HCT116 (cell line): Measurements from ENCODE around the gene CCER1.

Experiments used
- EGR1 ChIP-seq: IDR thresholded peaks from 2 replicates; pipeline ENCODE4 v1.6.1; 2012; ENCODE audit warnings: low read depth
- ELF1 ChIP-seq: IDR thresholded peaks from 2 replicates; pipeline ENCODE4 v1.6.1; 2012; ENCODE audit warnings: low read depth, borderline replicate concordance
- EZH2 ChIP-seq: fragments of 200-600 bp; sonication (generic); IDR thresholded peaks from 2 replicates; pipeline ENCODE4 v1.6.1; 2017; ENCODE audit warnings: antibody characterized with exemption, mixed run types
- POLR2A ChIP-seq: IDR thresholded peaks from 2 replicates; pipeline ENCODE4 v1.7.0; 2011; ENCODE audit warnings: borderline replicate concordance; ENCODE audit not compliant: insufficient read depth, insufficient read length; ENCODE audit errors: extremely low read depth
- POLR2AphosphoS5 ChIP-seq: IDR thresholded peaks from 2 replicates; pipeline ENCODE4 v1.6.1; 2011; ENCODE audit warnings: mild to moderate bottlenecking, low read depth, low read length, moderate library complexity
- SIN3A ChIP-seq: IDR thresholded peaks from 2 replicates; pipeline ENCODE4 v1.6.1; 2012; ENCODE audit warnings: low read depth
- SRF ChIP-seq: IDR thresholded peaks from 2 replicates; pipeline ENCODE4 v1.6.1; 2012; ENCODE audit warnings: low read depth
- TF ChIP-seq, protein P1 (sequence below), 3 experiments: fragments of 200-600 bp in 1 of 3; sonication (generic) in 1 of 3; IDR thresholded peaks in 2 of 3; conservative IDR thresholded peaks in 1 of 3; 2 replicates each; pipeline ENCODE4 v1.5.1; 2012 to 2017; ENCODE audit warnings: low read depth in 2 of 3, low read length in 2 of 3, antibody characterized with exemption in 1 of 3, borderline replicate concordance in 1 of 3, control low read depth in 1 of 3, mild to moderate bottlenecking in 1 of 3, mixed read lengths in 1 of 3, mixed run types in 1 of 3, moderate library complexity in 1 of 3; ENCODE audit not compliant: insufficient read depth in 1 of 3
- TF ChIP-seq, protein P2 (sequence below): IDR thresholded peaks from 2 replicates; pipeline ENCODE4 v1.6.1; 2012

DNA sequence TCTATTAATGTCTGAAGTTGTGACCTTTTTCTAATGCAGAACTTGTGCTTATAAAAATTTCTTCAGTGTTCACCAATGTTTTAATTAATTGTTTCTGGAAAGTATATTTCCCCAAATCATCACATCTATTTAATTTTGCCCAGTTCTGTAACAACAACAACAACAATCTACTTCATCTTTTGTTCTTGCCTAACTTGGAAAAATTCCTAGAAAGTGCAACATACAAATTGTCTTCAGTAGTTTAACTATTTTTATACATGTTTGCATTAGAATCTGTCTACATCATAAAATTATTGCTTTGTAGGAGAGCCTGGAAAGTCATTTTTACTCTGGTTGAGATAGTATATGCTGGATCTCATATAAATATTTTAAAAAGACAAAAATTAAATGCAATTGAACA, 38.5 kb downstream of the CCER1 start:
- no peak for TF ChIP-seq POLR2AphosphoS5
- TF ChIP-seq, protein P1, sequence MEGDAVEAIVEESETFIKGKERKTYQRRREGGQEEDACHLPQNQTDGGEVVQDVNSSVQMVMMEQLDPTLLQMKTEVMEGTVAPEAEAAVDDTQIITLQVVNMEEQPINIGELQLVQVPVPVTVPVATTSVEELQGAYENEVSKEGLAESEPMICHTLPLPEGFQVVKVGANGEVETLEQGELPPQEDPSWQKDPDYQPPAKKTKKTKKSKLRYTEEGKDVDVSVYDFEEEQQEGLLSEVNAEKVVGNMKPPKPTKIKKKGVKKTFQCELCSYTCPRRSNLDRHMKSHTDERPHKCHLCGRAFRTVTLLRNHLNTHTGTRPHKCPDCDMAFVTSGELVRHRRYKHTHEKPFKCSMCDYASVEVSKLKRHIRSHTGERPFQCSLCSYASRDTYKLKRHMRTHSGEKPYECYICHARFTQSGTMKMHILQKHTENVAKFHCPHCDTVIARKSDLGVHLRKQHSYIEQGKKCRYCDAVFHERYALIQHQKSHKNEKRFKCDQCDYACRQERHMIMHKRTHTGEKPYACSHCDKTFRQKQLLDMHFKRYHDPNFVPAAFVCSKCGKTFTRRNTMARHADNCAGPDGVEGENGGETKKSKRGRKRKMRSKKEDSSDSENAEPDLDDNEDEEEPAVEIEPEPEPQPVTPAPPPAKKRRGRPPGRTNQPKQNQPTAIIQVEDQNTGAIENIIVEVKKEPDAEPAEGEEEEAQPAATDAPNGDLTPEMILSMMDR (IDR thresholded peaks at IDR 0.05 in 2 of 3, conservative IDR thresholded peaks at IDR 0.05 in 1 of 3; ENCODE audit: borderline replicate concordance in 1 of 3, insufficient read depth in 1 of 3, low read depth in 2 of 3, low read length in 2 of 3) = no peak
- no peak for TF ChIP-seq POLR2A
- no peak for TF ChIP-seq SIN3A
- TF ChIP-seq, protein P2, sequence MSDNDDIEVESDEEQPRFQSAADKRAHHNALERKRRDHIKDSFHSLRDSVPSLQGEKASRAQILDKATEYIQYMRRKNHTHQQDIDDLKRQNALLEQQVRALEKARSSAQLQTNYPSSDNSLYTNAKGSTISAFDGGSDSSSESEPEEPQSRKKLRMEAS = no peak
- TF ChIP-seq SRF = no peak
- no peak for TF ChIP-seq EGR1
- TF ChIP-seq EZH2 = no peak
- TF ChIP-seq ELF1 = no peak
